ENCODE results near the gene CUTA.

DNA sequence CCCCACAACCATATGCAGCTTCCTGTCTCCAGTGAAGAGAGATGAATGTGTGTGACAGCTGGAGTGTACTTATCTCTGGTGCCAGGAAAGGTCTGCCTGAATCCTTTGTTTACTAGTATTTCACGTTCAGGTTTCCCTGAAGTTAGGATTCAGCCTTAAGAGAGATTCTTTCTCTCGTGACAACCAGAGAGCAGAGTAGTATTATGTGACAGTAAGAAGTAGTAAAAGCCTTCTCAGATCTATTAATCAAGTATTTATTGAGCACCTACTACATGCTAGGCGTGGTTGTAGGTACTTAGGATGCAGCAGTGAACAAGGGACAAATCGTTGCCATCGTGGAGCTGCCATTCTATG, 25.3 kb downstream of the CUTA start:
- TF ChIP-seq EZH2 (IDR thresholded peaks at IDR 0.05) (no peak), POLR2AphosphoS5 (IDR thresholded peaks at IDR 0.05; ENCODE audit: borderline replicate concordance, low read depth, low read length) (no peak), FOXP2 (optimal IDR thresholded peaks at IDR 0.05; ENCODE audit: control extremely low read depth, extremely low read length, insufficient read depth) (no peak)

Data from SK-N-MC (cell line).